Stimulated activated naive CD8-positive, alpha-beta T cell treated with anti-CD3 and anti-CD28 coated beads, Interleukin-15, Interleukin-2, amounts not matched to agents 100 ng/mL and 50 ng/mL, for 24 hours (primary cell): ENCODE measurements around the gene PRMT9.
A peak's percentile ranks its signal among the peaks of the same experiment; 100 is the strongest.

Experiments
- H3K27ac Mint-ChIP-seq: one replicate; pipeline ENCODE4 v1.8.0; 2021; ENCODE audit warnings: mild to moderate bottlenecking, mixed read lengths
- H3K27me3 Mint-ChIP-seq: one replicate; pipeline ENCODE4 v1.8.0; 2021; ENCODE audit warnings: mixed read lengths
- H3K36me3 Mint-ChIP-seq: one replicate; pipeline ENCODE4 v1.8.0; 2021; ENCODE audit warnings: low read depth, mixed read lengths
- H3K4me1 Mint-ChIP-seq: one replicate; pipeline ENCODE4 v1.8.0; 2021; ENCODE audit warnings: low read depth, mixed read lengths
- H3K4me3 Mint-ChIP-seq: one replicate; pipeline ENCODE4 v1.8.0; 2021; ENCODE audit warnings: mild to moderate bottlenecking, mixed read lengths
- H3K9me3 Mint-ChIP-seq: one replicate; pipeline ENCODE4 v1.8.0; 2021; ENCODE audit warnings: mixed read lengths

Gene PRMT9

DNA sequence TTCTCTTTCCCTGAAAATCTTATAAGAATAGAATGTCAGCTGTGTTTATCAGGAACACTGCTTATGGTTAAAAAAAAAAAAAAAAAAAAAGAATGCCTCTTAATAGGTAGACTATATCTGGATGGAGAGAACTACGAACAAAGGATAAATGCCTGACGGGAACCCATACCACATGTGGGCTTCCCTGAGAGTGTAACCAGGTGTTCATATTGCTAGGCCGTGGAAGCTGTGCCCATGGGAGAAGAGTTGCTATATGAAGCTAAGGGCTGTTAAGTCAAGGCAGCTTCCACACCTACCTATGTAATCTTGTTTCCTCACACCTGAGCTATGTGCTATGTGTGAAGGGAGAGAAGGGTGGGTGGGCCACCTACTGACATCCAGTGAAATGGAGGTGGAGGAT, 39.5 kb downstream of the PRMT9 start:
- peaks cover 50% of the 10 kb centered on the region for H3K36me3 Mint-ChIP-seq
- H3K4me1 Mint-ChIP-seq = peaks cover 43% of the 10 kb centered on the region
- H3K27ac Mint-ChIP-seq = no peak overlapping the region
- H3K27me3 Mint-ChIP-seq = no peaks in the 10 kb centered on the region
- no peak overlapping the region for H3K4me3 Mint-ChIP-seq
- H3K9me3 Mint-ChIP-seq = peaks cover 11% of the 10 kb centered on the region

DNA sequence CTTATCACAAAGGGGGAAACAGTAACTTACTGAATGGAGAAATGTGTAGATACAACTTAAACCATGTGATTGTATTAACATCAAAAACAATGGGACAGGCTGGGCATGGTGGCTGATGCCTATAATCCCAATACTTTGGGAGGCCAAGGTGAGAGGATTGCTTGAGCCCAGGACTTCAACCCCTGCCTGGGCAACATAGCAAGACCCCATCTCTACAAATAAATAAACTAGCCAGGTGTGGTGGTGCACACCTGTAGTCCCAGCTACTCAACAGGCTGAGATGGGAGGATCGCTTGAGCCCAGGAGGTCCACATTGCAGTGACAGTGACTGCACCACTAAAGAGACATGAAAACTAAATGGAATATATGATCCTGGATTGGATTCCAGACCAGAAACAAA, 40.3 kb downstream of the PRMT9 start:
- Mint-ChIP-seq H3K36me3 (peaks cover 48% of the 10 kb centered on the region), H3K4me1 (peaks cover 44% of the 10 kb centered on the region), H3K9me3 (peaks cover 11% of the 10 kb centered on the region), H3K27me3 (no peaks in the 10 kb centered on the region), H3K4me3 (no peak overlapping the region), H3K27ac (no peak overlapping the region)

DNA sequence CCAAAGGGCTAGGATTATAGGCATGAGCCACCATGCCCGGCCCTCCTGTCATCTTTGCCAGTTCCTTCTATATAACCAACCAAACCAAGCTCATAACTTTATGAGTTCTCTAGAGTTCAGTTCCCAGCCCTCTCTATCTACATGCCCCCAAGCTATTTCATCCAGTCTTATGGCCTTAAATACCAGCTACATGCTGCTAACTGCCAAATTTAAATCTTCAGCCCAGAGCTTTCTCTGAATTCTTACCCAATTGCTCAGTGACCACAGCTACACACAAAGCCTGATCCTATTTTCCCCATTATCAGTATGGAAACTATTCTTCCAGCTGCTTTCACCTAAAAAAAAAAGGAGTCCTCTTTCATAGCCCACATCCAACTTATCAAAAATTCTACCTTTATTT, 43.6 kb downstream of the PRMT9 start:
- Mint-ChIP-seq H3K9me3 (no peaks in the 10 kb centered on the region), H3K36me3 (peaks cover 55% of the 10 kb centered on the region), H3K27me3 (no peaks in the 10 kb centered on the region), H3K27ac (no peak overlapping the region), H3K4me1 (peaks cover 20% of the 10 kb centered on the region), H3K4me3 (no peak overlapping the region)

DNA sequence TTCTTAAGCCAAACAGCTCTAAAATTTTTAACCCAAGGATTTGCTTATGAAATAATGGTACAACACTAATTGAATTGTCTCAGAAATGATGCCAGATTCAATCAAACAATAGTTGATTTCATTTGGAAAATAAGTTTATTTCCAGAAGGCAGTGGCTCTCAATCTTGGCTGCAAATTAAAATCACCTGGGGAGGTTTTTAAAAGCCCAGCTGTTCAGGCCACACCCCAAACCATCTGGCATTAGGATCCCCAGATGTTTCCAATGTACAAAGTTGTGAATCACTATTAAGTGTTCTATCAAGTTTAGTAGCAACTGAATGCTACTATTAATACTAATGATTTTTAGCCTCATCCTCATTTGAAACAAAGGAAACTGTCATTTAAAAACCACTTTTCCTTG, 44.6 kb downstream of the PRMT9 start:
- Mint-ChIP-seq H3K4me3 (no peak overlapping the region), H3K36me3 (peaks cover 65% of the 10 kb centered on the region), H3K4me1 (peaks cover 20% of the 10 kb centered on the region), H3K27ac (no peak overlapping the region), H3K9me3 (no peaks in the 10 kb centered on the region), H3K27me3 (no peaks in the 10 kb centered on the region)

DNA sequence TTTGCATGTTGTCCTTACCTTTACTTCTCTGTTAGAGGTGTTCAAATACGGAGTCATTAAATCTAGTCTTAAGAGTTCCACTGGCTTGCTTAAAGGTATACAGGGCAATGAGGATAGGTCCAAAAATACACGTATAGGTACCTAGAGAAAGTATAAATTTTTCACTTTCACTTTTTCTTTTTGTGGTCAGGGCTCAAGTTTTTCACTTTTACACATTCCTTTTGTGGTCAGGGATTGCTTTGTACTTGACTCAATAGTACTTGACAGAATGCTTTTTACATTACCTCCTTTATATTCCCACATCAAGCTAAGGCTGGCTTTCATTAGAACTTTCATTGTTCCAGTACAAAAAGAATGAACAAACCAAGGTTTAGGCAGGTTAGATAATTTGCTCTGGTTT, 45.0 kb downstream of the PRMT9 start:
- Mint-ChIP-seq H3K27ac (no peak overlapping the region), H3K9me3 (no peaks in the 10 kb centered on the region), H3K27me3 (no peaks in the 10 kb centered on the region), H3K36me3 (peaks cover 69% of the 10 kb centered on the region), H3K4me3 (no peak overlapping the region), H3K4me1 (peaks cover 20% of the 10 kb centered on the region)

- no peaks in the 10 kb centered on the region for H3K27me3 Mint-ChIP-seq
- H3K36me3 Mint-ChIP-seq = peaks cover 75% of the 10 kb centered on the region
- H3K9me3 Mint-ChIP-seq = no peaks in the 10 kb centered on the region
- peaks cover 20% of the 10 kb centered on the region for H3K4me1 Mint-ChIP-seq
- no peak overlapping the region for H3K27ac Mint-ChIP-seq
- H3K4me3 Mint-ChIP-seq = no peak overlapping the region
Measured at GRCh38 chr4:147638365-147638764, 45.6 kb downstream of the PRMT9 start.

GRCh38 chr4:147635348-147635747, 48.6 kb downstream of the PRMT9 start:
- peaks cover 19% of the 10 kb centered on the region for H3K4me1 Mint-ChIP-seq
- H3K9me3 Mint-ChIP-seq = no peaks in the 10 kb centered on the region
- H3K4me3 Mint-ChIP-seq = no peak overlapping the region
- no peak overlapping the region for H3K27ac Mint-ChIP-seq
- peaks cover 73% of the 10 kb centered on the region for H3K36me3 Mint-ChIP-seq
- no peaks in the 10 kb centered on the region for H3K27me3 Mint-ChIP-seq

DNA sequence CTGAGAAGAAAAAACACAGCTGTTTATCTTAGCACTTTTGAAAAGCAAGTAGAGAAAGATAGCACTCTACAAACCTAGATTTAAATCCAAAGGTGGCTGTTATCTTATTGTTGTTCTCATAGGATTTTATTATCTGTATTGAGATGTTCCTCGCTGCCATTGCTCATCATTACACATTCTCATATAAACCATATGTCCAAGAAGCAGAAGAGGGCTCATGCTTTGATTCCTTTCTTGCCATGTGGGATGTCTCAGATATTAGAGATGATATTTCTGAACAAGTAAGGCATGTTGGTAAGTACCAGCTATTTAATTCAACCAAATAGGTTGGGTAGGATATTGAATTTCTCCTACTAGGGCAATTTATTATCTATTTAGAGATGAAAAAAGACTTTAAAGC, 50.3 kb downstream of the PRMT9 start:
- H3K36me3 Mint-ChIP-seq = peaks cover 78% of the 10 kb centered on the region
- no peaks in the 10 kb centered on the region for H3K27me3 Mint-ChIP-seq
- H3K9me3 Mint-ChIP-seq = no peaks in the 10 kb centered on the region
- no peak overlapping the region for H3K4me3 Mint-ChIP-seq
- peaks cover 6% of the 10 kb centered on the region for H3K4me1 Mint-ChIP-seq
- H3K27ac Mint-ChIP-seq = no peak overlapping the region

- Mint-ChIP-seq H3K36me3 (peaks cover 79% of the 10 kb centered on the region), H3K4me1 (peaks cover 6% of the 10 kb centered on the region), H3K4me3 (no peak overlapping the region), H3K27me3 (no peaks in the 10 kb centered on the region), H3K27ac (no peak overlapping the region), H3K9me3 (no peaks in the 10 kb centered on the region)
Measured at GRCh38 chr4:147633113-147633512, 50.9 kb downstream of the PRMT9 start.

GRCh38 chr4:147629783-147630730, 53.9 kb downstream of the PRMT9 start:
- Mint-ChIP-seq H3K4me1 (no peaks in the 10 kb centered on the region), H3K36me3 (peaks cover 70% of the 10 kb centered on the region), H3K9me3 (no peaks in the 10 kb centered on the region), H3K27me3 (no peaks in the 10 kb centered on the region), H3K4me3 (no peak overlapping the region), H3K27ac (no peak overlapping the region)

DNA sequence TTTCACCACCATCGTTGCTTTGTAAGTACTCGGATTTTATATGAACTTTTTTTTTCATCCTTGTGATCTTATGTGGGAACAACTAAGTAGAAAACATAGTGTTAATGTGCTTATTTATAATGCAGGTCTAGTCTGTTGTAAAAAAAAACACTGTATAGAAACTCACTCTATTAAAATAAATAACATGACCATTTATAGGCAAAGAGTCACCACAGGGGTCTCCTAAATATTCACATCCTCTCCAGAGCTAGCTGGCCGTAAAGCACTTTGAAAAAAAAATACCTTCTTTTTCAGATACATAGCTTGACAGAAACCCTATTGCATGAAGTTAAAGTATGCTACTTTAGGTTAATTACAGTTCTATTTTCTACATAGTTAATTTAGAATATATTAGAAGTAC, 55.5 kb downstream of the PRMT9 start:
- Mint-ChIP-seq H3K4me3 (no peak overlapping the region), H3K4me1 (no peaks in the 10 kb centered on the region), H3K27ac (no peak overlapping the region), H3K36me3 (peaks cover 62% of the 10 kb centered on the region), H3K27me3 (no peaks in the 10 kb centered on the region), H3K9me3 (no peaks in the 10 kb centered on the region)

- peaks cover 5% of the 10 kb centered on the region for H3K4me1 Mint-ChIP-seq
- no peaks in the 10 kb centered on the region for H3K27me3 Mint-ChIP-seq
- no peaks in the 10 kb centered on the region for H3K9me3 Mint-ChIP-seq
- peaks cover 62% of the 10 kb centered on the region for H3K36me3 Mint-ChIP-seq
- no peak overlapping the region for H3K4me3 Mint-ChIP-seq
- no peak overlapping the region for H3K27ac Mint-ChIP-seq
Measured at GRCh38 chr4:147626903-147627302, 57.1 kb downstream of the PRMT9 start.

- Mint-ChIP-seq H3K36me3 (peaks cover 61% of the 10 kb centered on the region), H3K4me3 (no peak overlapping the region), H3K27ac (no peak overlapping the region)
Measured at GRCh38 chr4:147625733-147626132, 58.2 kb downstream of the PRMT9 start.

GRCh38 chr4:147620315-147620714, 63.6 kb downstream of the PRMT9 start:
- peaks cover 2% of the 10 kb centered on the region for H3K27me3 Mint-ChIP-seq
- peaks cover 45% of the 10 kb centered on the region for H3K4me1 Mint-ChIP-seq
- peak overlapping the region; percentile 55 for H3K4me3 Mint-ChIP-seq
- H3K36me3 Mint-ChIP-seq = peaks cover 38% of the 10 kb centered on the region
- H3K27ac Mint-ChIP-seq = peak overlapping the region; percentile 7
- no peaks in the 10 kb centered on the region for H3K9me3 Mint-ChIP-seq

More at GRCh38 chr4:147625733-147626132, 58.2 kb downstream of the PRMT9 start:
- H3K27me3 Mint-ChIP-seq = no peaks in the 10 kb centered on the region
- no peaks in the 10 kb centered on the region for H3K9me3 Mint-ChIP-seq
- peaks cover 15% of the 10 kb centered on the region for H3K4me1 Mint-ChIP-seq

- Mint-ChIP-seq H3K27me3 (peaks cover 11% of the 10 kb centered on the region), H3K4me1 (peaks cover 45% of the 10 kb centered on the region), H3K27ac (peak overlapping the region; percentile 93), H3K4me3 (peak overlapping the region; percentile 97), H3K36me3 (peaks cover 26% of the 10 kb centered on the region), H3K9me3 (no peaks in the 10 kb centered on the region)
Measured at GRCh38 chr4:147617841-147618691, 65.9 kb downstream of the PRMT9 start.
